Left lobe of liver (tissue), 2 donors: Measurements from ENCODE around the gene GABBR2. TPM values are rescaled to one million over a fixed set of nuclear protein-coding genes. Genes with fewer than 3 reads are reported as not detected.

Source experiments
- ATAC-seq: fragments of 200-7000 bp; cut with Tn5 transposase; one replicate; pipeline ENCODE4 v1.9.1; 2020; ENCODE audit warnings: mild to moderate bottlenecking, moderate library complexity
- DNase-seq: peaks from one replicate; pipeline ENCODE4 v3.0.0-alpha.2; 2020; ENCODE audit warnings: low spot score
- total RNA-seq: library from RNA; stranded (reverse); gene quantifications from one replicate; pipeline ENCODE4 v1.2.1, GENCODE V29; 2021
- donor health status: DM: no; HTN: no; CAD: no; lungs with moderate emphysema.
- donor health status: DM: no; HTN: yes; CAD: no.

GABBR2 gene
- total RNA-seq, 1 donor from 2014 or later, result not detected

DNA sequence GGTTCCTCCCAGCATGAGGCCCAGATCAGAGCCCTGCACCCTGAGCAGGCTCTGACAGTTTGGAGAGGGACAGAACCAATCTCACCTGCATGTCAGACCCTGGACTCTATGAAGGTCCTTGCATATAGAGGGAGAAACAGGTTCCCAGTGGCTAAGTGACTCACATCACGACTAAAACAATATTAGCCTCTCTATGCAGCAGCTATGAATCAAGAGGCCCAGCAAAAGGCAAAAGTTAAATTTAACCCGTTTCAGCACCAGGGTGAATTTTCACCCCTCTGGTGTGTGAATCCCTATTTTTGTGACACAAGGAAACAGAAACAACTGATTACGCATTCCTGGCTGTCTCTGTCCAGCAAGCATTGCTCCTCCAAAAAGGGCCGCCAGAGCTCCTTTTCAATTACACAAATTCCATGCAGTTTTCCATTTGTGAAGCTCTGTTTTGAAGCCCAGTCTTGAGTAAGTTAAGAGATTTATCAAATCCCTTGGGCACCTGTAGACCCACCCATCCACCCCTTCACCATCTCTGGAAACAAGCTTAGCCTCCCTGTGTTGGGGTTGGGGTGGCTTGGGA lies 136.6 kb downstream of the GABBR2 start:
- DNase-seq (peak; percentile 22), ATAC-seq (no peak)

DNA sequence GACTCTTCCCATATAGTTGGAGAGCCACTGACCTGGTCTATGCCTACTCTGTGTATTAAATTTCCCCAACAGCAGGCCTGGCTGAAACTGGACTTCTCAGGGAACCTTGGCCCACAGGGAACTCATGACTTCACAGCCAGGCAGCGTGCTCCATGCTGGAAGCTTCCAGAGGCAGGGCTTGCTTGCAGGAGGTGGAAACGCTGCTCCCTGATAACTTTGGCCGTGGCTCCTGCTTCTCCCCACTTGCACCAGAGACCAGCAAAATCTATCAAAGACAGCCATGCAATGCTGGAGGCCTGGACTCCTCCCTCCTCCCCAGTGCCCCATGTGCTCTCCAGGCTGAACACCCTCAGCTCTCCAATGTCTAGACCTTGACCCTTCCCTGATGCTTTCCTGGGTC lies 137.1 kb downstream of the GABBR2 start:
- DNase-seq (no peak), ATAC-seq (no peak)

DNA sequence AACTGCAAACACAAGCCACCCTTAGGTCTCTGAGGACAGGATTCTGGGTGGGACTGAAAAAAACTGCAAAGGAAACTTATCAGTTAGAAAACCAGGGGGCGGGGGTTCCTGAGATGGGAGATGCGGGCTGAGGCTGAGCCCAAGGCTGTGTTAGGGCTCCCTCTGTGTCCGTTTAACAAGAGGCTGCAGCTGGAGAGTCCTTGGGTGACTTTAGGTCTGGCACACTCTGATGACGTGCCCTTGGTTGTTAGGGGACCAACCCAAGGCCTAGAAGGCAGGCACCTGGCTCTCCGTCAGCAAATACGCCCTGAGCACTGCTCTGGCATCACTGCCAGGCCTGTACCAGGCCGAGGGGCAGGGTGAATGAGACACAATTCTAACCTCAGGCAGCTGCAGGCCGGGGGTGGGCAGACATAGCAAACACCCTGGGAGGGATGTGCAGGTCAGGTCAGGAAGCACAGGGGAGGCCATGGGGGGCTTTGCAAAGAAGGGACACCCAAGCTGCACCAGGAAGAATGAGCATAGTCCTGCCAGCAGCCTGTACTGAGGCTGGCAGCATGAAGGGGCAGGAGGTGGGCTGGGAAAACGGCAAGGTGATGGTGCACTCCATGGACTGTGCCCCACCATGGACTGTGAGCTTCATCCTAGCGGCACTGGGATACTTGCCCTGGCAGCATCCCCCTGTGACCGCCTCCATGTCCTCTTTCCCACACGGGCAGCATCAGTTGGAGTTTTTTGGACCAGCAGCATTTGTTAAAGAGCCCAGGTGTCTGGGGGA lies 137.9 kb downstream of the GABBR2 start:
- DNase-seq (no peak), ATAC-seq (no peak)

DNA sequence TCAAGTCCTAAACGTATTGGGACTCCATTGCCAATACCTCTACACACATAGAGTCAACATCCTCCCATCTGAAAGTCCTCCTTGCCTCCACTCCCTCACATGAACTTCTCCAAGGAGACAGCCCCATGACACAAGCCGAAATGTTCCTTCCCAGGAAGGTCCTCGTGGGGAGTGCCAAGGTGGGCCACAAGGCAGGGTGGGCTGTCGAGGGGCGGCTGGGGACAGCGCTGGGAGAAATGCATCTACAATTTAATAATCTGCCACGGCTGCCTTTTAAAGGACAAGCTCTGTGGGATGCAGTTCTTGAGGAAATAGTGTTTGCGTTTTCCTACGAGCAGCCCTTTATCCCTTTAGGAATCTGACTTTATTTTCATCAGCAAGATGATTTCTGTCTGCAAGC lies 138.7 kb downstream of the GABBR2 start:
- no peak for ATAC-seq
- DNase-seq, result no peak

DNA sequence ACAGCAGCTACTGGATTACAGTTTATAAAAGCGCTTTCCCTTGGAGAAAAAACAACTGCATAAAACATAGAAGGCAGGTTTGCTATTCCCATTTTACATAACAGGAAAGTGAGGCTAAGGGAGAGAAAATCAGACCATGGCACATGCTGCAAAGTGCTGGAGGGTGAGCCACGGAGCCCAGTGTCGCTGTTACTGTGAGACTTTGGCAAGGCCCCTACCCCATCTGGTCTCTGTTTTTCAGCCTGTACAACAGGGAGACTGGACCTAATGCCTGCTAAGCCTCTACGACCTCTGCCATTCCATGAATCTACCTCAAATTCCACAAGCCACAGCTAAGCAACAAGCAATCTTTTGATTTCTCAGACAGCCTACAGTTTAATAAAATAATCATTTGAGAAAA lies 139.2 kb downstream of the GABBR2 start:
- DNase-seq, result no peak
- no peak for ATAC-seq

DNA sequence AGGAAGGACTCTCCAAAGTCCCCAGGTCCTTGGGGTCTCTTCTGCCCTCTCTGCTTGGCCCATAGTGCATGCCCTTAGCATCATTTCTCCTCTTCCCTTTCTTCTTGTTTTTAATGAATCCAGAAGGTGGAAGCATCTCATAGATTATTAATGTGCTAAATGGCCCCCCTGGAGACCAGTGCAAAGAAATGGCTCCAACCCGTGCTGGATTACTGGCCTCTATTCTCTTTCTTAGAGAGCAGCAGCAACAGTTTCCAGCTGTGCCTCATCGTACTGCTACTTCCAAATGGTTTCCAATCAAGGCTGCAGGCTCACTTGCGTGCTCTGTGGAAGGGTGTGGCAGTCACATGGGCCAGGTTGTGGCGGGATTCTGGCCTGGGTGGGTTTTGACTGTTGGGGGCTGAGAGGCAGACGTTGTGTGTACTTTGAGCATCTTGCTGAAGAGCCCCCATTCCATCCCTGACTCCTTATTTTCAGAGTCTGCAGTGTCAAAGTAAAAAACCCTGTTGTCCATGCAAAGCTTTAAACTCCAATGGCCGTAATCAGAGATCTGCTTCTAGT lies 139.7 kb downstream of the GABBR2 start:
- DNase-seq (no peak), ATAC-seq (no peak)

DNA sequence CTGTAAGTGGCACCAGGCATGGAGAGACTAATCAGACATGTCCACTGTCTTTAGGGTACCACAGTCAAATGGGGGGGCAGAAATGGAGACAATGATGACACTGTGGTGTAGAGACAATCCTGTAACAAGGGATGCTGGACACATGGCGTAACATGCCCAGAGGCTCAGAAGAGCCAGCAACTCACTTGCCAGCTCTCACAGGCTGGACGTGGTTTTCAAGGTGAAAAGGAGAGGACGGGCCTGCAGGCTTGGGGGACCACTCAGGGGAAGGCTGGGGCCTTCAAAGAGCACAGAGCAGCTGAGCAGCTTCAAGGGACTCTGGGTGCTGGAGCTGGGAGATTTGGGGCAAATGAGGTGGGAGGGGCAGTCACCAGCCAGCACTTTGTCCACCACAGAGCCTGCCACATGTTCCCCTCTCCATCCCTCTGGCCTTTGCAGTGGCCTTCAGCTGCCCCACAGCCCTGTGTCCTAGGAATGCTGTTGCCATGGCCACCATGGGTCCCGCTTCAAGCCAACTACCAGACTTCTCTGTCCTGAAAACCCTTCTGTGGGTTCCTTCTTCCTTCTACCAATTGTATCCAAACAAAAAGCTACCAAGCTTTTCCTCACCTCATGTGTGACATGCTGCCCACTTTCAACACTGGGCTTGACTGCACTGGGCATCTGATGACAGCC lies 140.4 kb downstream of the GABBR2 start:
- no peak for DNase-seq
- no peak for ATAC-seq

DNA sequence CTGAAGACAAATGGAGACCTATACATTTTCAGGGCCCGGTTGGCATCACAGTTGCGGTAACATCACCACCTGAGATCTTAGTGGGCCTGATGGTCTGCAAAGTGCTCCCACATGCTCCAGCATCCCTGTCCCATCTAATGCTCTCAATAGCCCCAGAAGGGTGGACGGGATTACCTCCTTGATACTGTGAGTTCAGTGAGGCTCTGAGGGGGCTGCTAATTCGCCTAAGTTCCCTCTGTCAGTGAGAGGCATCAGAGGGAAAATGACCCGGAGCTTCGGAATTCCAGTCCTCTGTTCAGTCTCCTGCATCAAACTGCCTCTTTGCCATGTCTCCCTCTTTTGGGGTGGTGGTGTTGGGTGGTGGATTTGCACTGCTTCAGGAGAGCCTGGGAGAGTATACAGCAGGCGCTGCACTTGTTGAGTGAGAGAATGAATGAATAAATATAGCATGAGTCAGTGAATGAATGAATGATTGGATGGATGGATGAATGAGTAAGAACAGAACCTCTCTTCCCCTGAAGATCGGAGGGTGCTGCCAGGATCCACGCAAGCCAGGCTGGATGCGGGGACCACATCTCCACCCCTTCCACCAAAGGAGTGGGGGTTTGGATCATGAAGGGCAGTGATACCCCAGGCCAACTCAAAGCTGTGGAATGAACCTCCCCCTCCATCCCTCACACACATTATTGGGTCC lies 141.0 kb downstream of the GABBR2 start:
- DNase-seq (no peak), ATAC-seq (no peak)

DNA sequence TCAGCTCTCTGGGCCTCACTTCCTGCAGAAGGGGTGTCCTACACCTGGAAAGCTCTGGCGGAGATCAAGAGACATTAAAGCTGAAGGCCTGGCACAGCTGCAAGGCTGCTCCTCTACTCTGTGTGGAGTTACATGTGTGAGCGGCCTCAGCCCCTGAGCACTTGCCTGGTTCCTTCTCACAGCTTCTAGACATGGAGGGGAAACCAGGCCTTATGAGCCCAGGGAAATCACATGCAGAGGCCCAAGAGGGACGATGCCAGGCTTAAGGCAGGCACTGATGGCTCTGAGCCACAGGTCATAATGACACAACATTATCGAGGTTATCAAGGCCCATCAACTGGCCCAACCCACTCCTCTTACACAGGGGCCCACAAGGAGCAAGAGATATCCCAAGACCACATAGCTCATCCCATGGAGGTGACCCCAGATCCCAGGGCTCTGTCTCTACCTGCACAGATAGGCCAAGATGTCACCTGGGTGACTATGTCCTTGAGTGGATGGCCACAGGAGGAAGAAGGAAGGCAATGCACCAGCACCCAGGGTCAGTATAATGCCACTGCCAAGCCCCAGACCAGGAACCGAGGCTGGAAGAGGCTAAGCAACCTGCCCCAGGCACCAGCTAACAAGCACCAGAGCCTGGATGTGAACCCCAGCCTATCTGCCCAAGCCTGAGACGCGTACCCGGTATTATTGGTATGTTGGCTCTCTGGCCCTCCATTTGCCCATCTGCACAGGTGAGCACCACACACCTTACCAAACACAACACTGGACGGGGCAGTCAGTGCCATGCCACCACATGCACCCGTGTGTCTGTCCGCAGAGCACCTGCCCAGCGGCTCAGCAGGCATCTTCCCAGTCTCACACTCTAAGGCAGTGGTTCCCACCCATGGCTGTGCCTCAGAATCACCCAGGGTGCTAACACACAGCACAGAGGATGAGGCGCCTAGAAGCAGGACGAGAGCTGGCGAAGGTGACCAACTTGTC lies 143.3 kb downstream of the GABBR2 start:
- DNase-seq, result no peak

DNA sequence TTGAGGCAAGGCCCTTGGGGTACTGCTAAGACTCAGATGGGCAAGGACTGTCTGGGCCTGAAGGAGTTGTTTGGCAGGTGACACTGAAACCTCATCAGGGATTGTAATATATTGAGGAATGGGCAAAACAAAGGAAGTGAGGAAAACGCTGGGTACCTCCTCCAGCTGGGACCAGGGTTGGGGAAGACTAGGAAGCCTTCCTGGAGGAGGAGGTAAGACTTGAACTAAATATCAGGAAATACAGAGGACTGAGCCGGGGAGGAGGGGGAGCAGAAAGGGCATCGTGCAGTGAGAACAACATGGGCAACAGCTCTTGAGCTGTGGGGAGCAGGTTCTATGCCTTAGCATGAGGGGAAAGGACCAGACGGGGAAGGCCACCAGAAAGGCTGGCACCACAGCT lies 144.0 kb downstream of the GABBR2 start:
- ATAC-seq, result no peak
- no peak for DNase-seq

More for the DNA sequence above, 143.3 kb downstream of the GABBR2 start:
- ATAC-seq, result no peak

DNA sequence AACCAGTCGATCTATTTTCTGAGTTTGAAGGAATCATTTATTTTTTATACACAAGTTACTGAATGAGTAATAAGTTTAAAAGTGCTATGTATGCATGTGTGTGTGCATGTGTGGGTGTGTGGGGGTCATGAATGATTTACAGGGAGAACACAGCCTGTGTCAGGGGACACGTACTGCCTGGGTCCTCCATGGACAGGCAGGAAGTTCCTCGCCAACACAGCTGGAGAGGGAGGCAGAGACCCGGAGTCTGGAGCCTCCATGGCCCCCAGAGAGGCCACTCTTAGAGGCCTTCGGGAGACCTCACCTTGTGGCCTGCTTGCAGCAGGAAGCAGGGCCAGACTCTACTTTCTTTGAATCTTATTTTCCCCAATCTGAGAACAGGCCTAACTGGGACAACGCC lies 144.7 kb downstream of the GABBR2 start:
- DNase-seq (no peak), ATAC-seq (no peak)

DNA sequence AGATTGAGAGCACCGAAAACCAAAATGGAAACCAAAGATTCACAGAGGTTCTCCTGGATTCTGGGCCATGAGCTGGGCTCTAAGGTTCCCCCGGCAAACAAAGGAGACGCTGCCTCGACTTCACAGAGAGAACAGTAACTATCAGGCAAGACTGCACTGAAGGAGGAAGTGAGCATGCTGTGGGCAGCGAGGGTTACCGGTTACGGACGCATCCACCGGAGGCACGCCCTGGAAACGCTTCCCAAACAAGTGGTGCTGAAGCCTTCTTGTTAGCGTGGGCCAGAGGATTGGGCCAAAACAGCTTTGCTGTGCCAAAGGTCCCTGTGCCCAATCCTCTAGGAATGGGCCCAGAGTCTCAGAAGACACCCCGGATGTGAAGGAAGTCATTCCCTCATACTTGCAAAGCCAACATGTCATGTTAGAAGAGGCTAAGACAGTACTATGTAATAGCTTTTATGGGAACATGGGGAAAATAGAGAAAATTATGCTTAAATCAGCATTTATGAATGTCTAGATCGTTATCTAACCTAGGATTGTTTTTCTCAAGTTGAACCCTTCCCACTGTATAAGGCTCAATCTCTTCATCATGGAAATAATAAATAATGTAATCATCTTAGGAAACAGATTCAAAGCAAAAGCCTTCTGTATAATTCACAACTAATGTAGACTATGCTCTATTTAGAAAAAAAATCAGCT lies 145.4 kb downstream of the GABBR2 start:
- no peak for DNase-seq

DNA sequence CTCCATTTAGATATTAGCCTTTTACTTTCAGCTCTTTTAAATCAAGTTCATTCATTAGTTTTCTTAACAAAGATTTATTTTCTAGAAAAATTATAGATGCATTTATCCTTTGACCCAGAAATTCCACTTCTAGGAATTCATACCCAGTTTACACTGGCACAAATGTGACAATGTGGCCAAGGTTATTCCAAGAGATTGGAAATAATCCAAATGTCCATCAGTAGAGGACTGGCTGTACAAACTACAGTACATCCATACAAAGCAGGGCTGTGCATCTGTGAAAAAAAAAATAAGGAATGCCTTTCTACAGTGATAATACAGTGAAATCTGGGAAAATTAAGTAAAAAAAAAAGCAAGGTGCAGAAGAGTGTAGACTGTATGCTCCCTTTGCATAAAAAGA lies 149.2 kb downstream of the GABBR2 start:
- ATAC-seq, result peak; percentile 54

More for the DNA sequence above, 145.4 kb downstream of the GABBR2 start:
- ATAC-seq, result no peak

DNA sequence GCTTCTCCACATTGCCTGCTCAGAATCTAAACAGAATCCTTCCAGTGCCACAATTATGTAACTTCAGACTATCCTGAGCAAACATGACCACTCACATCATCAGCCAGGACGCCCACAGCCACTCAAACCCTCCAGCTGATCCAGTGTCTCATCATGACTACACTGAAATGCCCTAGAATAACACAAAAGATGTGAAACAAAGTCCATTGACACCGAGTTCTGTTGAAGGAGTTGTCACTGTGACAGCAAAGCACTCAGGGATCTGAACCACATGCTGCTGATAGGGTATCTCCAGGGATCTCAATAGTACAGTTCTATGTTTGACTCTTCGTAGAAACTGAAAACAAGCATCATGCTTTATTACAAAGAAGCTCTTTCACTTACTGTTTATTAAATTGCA lies 150.2 kb downstream of the GABBR2 start:
- ATAC-seq (no peak), DNase-seq (no peak)

More for the DNA sequence above, 149.2 kb downstream of the GABBR2 start:
- no peak for DNase-seq

DNA sequence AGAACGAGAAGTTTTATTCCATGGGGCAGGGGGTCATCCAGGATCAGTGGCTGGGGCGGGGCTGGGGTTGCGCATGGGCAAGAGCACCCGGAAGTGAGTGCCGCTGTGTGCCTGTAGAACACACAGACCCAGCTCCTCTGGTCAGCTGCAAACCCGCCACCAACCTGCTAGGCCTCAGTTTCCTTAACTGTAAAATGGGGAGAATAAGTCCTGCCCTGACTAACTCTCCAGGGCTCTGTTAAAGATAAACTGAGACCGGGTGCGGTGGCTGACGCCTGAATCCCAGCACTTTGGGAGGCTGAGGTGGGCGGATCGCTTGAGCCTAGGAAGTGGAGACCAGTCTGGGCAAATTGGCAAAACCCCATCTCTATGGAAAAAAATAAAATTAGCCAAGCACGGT lies 152.2 kb downstream of the GABBR2 start:
- no peak for ATAC-seq
- DNase-seq, result no peak

DNA sequence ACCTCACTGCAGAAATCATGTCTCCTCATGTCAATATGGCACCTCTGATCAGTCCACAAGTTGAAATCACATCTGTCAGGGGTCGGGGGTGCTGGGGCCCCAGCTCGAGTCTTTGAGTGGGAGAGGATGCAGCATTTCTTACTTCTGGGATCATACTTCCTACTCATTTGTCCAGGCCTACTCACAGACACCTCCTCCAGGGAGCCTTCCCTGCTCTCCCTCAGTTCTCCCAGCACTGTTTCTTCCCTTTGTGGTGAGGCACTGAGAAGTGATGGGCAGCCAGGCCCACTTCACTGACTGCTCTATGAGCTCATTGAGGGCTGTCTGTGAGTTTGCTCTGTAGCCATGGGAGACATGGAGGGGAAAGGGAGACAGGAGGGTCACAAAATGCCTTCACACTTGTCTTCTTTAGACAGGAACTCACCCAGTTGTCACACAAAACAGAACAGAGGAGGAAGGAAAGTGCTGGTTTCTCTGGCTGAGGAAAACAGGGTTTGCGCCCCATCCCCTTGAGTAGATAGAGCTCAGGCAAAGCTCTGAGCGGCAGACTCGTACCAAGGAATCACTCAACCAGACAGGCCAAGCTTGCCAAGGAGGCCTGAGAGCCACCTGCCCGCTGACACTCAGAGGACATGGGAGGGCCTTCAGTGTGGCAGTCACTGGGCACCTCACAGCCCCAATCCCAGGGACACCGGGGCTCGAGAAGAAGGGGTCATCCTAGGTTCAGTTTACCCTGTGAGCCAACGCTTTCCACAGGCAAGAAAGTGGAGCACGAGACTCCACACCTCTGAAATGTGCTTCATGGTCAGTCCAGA lies 152.9 kb downstream of the GABBR2 start:
- DNase-seq (no peak), ATAC-seq (no peak)

DNA sequence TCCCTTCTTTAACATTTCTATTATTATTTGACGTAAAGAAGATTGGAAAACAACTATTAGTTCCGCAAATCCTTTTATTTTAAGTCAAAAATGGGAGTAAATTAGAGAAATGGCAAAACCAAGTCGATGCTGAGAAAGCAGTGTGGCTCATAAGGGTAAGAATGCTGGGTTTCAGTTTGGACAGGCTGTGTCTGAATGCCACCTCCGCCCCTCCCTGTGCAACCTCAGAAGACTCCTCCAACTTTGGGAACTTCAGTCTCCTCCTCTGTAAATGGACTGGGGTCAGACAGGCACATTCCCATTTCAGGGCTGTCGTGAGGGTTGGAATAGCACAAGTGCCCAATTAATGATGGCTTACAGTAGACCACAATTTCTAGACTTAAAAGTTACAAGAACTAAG lies 154.0 kb downstream of the GABBR2 start:
- no peak for DNase-seq
- no peak for ATAC-seq

DNA sequence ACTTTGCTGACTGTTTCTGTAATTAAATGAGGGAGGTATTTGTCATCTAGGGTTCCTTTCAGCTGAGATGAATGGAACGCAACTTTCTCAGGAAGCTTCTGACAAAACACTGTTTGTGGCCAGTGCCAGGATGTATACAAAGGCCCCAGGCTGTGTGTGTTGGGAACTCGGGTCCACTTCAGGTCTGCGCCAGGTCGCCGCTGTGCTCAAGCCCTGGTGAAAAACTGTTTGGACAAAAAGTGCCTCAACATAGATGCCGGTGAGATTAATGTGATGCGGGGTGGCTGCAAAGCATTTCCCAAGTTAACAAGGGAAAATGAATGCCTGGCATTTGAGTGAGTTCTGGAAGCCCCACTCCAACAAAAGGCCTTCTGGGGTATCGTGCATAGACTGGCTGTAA lies 156.4 kb downstream of the GABBR2 start:
- ATAC-seq, result no peak

More for the DNA sequence above, 156.4 kb downstream of the GABBR2 start:
- DNase-seq, result no peak
